ENCODE data around the gene SPIN4.

DNA sequence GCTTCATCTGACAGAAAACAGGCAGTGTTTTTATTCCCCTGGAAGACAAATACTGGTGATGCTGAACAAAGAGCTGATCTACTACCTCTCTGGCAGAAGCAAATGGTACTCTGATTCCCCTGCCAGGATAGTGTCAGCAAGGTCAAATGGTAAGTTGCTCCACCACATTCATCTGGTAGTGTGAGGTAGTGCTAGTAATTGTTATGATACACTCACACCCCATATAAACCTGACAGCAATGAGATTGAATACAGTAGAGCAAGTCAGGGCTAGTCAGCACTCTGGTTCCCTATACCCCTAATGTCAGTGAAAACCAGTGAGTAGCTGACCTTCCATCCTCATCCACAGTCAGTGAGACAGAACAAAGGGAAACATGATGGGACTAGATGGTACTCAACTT, 3.4 kb upstream of the SPIN4 start:
- TF ChIP-seq POLR2AphosphoS5 (IDR thresholded peaks at IDR 0.05; ENCODE audit: borderline replicate concordance, low read depth, low read length) (no peak), EZH2 (IDR thresholded peaks at IDR 0.05) (no peak)
